Panc1 (cell line): ENCODE measurements around the gene ARPC5L.

Source experiments
- CTCF ChIP-seq: fragments of 450-650 bp; IDR thresholded peaks from 2 replicates; pipeline ENCODE4 v1.5.1; 2017; ENCODE audit warnings: mild to moderate bottlenecking
- REST ChIP-seq, 2 experiments: IDR thresholded peaks; 2 replicates each; pipeline ENCODE4 v1.6.1; 2011 to 2012; ENCODE audit warnings: low read depth in 2 of 2, control low read depth in 1 of 2, low read length in 1 of 2, mild to moderate bottlenecking in 1 of 2, moderate library complexity in 1 of 2; ENCODE audit not compliant: insufficient read depth in 1 of 2
- TCF7L2 ChIP-seq: IDR thresholded peaks from 2 replicates; pipeline ENCODE4 v1.6.1; 2011; ENCODE audit warnings: mild to moderate bottlenecking, low read depth, low read length, inconsistent platforms

- no peak for TF ChIP-seq CTCF
- no peak for TF ChIP-seq REST (IDR thresholded peaks at IDR 0.05; ENCODE audit: insufficient read depth in 1 of 2, low read depth in 2 of 2, low read length in 1 of 2)
- no peak for TF ChIP-seq TCF7L2
These were observed 51.4 kb downstream of the ARPC5L start for GRCh38 chr9:124913378-124913777.
